ENCODE results near the gene FBXO24. TPM values are rescaled to one million over a fixed set of nuclear protein-coding genes. Genes with fewer than 3 reads are reported as not detected.

The FBXO24 gene
- total and polyA plus RNA-seq, 9 of the 15 experiments (the other 6 are each of a cell fraction or from before 2014, with no cell fraction given) = 0.17 to 0.95 (median 0.50) TPM

DNA sequence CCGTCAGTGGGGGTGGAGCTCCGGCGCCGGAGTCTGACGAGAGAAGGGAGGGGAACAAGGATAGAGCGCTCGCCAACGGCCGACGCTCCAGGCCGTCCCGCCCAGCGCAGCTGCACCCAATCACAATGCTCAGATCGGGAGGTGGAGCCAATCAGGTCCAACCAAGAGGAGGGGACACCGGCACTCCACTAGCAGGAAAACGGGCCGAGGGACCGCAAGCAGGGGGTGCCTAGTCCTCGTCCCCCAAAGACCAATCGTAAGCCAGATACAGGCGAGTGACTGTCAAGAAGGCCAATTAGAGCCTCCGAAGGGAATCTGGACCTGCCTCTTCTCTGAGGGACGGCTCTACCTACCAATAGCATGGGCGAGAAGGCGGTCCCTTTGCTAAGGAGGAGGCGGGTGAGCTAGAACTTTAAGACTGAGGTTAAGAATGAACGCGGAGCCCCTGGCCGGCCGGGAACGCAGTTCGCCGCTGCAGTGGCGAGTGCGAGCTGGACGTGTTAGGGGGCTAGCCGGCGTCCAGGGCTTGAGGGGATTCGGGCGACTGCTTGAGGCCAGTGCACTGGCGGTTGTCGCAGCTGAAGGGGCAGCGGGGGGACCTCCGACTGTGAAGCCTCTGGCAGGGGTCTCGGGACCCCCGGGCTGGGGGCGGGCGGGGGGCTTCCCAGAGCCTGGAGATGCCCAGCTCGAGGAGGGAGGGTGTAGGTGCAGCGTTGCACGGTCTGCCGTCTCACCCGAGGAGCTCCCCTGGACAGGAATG, at the start of gene FBXO24 (continued):
- TF ChIP-seq, protein P1, sequence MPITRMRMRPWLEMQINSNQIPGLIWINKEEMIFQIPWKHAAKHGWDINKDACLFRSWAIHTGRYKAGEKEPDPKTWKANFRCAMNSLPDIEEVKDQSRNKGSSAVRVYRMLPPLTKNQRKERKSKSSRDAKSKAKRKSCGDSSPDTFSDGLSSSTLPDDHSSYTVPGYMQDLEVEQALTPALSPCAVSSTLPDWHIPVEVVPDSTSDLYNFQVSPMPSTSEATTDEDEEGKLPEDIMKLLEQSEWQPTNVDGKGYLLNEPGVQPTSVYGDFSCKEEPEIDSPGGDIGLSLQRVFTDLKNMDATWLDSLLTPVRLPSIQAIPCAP (CRISPR knock-in tag; IDR thresholded peaks at IDR 0.05; ENCODE audit: borderline replicate concordance) = no peak
- TF ChIP-seq, protein P2, sequence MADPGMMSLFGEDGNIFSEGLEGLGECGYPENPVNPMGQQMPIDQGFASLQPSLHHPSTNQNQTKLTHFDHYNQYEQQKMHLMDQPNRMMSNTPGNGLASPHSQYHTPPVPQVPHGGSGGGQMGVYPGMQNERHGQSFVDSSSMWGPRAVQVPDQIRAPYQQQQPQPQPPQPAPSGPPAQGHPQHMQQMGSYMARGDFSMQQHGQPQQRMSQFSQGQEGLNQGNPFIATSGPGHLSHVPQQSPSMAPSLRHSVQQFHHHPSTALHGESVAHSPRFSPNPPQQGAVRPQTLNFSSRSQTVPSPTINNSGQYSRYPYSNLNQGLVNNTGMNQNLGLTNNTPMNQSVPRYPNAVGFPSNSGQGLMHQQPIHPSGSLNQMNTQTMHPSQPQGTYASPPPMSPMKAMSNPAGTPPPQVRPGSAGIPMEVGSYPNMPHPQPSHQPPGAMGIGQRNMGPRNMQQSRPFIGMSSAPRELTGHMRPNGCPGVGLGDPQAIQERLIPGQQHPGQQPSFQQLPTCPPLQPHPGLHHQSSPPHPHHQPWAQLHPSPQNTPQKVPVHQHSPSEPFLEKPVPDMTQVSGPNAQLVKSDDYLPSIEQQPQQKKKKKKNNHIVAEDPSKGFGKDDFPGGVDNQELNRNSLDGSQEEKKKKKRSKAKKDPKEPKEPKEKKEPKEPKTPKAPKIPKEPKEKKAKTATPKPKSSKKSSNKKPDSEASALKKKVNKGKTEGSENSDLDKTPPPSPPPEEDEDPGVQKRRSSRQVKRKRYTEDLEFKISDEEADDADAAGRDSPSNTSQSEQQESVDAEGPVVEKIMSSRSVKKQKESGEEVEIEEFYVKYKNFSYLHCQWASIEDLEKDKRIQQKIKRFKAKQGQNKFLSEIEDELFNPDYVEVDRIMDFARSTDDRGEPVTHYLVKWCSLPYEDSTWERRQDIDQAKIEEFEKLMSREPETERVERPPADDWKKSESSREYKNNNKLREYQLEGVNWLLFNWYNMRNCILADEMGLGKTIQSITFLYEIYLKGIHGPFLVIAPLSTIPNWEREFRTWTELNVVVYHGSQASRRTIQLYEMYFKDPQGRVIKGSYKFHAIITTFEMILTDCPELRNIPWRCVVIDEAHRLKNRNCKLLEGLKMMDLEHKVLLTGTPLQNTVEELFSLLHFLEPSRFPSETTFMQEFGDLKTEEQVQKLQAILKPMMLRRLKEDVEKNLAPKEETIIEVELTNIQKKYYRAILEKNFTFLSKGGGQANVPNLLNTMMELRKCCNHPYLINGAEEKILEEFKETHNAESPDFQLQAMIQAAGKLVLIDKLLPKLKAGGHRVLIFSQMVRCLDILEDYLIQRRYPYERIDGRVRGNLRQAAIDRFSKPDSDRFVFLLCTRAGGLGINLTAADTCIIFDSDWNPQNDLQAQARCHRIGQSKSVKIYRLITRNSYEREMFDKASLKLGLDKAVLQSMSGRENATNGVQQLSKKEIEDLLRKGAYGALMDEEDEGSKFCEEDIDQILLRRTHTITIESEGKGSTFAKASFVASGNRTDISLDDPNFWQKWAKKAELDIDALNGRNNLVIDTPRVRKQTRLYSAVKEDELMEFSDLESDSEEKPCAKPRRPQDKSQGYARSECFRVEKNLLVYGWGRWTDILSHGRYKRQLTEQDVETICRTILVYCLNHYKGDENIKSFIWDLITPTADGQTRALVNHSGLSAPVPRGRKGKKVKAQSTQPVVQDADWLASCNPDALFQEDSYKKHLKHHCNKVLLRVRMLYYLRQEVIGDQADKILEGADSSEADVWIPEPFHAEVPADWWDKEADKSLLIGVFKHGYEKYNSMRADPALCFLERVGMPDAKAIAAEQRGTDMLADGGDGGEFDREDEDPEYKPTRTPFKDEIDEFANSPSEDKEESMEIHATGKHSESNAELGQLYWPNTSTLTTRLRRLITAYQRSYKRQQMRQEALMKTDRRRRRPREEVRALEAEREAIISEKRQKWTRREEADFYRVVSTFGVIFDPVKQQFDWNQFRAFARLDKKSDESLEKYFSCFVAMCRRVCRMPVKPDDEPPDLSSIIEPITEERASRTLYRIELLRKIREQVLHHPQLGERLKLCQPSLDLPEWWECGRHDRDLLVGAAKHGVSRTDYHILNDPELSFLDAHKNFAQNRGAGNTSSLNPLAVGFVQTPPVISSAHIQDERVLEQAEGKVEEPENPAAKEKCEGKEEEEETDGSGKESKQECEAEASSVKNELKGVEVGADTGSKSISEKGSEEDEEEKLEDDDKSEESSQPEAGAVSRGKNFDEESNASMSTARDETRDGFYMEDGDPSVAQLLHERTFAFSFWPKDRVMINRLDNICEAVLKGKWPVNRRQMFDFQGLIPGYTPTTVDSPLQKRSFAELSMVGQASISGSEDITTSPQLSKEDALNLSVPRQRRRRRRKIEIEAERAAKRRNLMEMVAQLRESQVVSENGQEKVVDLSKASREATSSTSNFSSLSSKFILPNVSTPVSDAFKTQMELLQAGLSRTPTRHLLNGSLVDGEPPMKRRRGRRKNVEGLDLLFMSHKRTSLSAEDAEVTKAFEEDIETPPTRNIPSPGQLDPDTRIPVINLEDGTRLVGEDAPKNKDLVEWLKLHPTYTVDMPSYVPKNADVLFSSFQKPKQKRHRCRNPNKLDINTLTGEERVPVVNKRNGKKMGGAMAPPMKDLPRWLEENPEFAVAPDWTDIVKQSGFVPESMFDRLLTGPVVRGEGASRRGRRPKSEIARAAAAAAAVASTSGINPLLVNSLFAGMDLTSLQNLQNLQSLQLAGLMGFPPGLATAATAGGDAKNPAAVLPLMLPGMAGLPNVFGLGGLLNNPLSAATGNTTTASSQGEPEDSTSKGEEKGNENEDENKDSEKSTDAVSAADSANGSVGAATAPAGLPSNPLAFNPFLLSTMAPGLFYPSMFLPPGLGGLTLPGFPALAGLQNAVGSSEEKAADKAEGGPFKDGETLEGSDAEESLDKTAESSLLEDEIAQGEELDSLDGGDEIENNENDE (IDR thresholded peaks at IDR 0.05; ENCODE audit: low read depth, low read length) = no peak
- TF ChIP-seq, protein P3, sequence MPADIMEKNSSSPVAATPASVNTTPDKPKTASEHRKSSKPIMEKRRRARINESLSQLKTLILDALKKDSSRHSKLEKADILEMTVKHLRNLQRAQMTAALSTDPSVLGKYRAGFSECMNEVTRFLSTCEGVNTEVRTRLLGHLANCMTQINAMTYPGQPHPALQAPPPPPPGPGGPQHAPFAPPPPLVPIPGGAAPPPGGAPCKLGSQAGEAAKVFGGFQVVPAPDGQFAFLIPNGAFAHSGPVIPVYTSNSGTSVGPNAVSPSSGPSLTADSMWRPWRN (IDR thresholded peaks at IDR 0.05; ENCODE audit: low read depth) = no peak; the same call in 1 of the 2 replicates
- TF ChIP-seq TAF7 (tag; IDR thresholded peaks at IDR 0.05) (peak; percentile 51), ZNF124 (CRISPR knock-in tag; IDR thresholded peaks at IDR 0.05) (no peak), CHCHD3 (CRISPR knock-in tag; IDR thresholded peaks at IDR 0.05) (no peak), MED1 (CRISPR knock-in tag; IDR thresholded peaks at IDR 0.05; ENCODE audit: borderline replicate concordance) (no peak), KDM2B (CRISPR knock-in tag; IDR thresholded peaks at IDR 0.05) (no peak), ZNF324 (CRISPR knock-in tag; IDR thresholded peaks at IDR 0.05) (no peak), DDX20 (tag; IDR thresholded peaks at IDR 0.05; ENCODE audit: low read depth) (no peak)
- TF ChIP-seq, protein P4, sequence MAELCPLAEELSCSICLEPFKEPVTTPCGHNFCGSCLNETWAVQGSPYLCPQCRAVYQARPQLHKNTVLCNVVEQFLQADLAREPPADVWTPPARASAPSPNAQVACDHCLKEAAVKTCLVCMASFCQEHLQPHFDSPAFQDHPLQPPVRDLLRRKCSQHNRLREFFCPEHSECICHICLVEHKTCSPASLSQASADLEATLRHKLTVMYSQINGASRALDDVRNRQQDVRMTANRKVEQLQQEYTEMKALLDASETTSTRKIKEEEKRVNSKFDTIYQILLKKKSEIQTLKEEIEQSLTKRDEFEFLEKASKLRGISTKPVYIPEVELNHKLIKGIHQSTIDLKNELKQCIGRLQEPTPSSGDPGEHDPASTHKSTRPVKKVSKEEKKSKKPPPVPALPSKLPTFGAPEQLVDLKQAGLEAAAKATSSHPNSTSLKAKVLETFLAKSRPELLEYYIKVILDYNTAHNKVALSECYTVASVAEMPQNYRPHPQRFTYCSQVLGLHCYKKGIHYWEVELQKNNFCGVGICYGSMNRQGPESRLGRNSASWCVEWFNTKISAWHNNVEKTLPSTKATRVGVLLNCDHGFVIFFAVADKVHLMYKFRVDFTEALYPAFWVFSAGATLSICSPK (IDR thresholded peaks at IDR 0.05; ENCODE audit: borderline replicate concordance) = no peak
